HEK293 (cell line): ENCODE results near the gene AGAP1.

Experiments
- ELK4 ChIP-seq: IDR thresholded peaks from 2 replicates; pipeline ENCODE4 v1.6.1; 2011; ENCODE audit warnings: mild to moderate bottlenecking, low read depth, low read length, borderline replicate concordance
- HOXA7 ChIP-seq: sonication (generic); formaldehyde crosslinking; IDR thresholded peaks from 2 replicates; pipeline ENCODE4 v1.8.1; 2022; ENCODE audit warnings: missing genetic modification reagents, borderline replicate concordance
- KLF1 ChIP-seq: fragments of 450-650 bp; formaldehyde crosslinking; IDR thresholded peaks from 2 replicates; pipeline ENCODE4 v1.5.1; 2016; ENCODE audit warnings: missing biosample characterization, missing genetic modification characterization
- KLF16 ChIP-seq: fragments of 450-650 bp; formaldehyde crosslinking; IDR thresholded peaks from 2 replicates; pipeline ENCODE4 v1.5.1; 2017; ENCODE audit warnings: missing biosample characterization, missing genetic modification characterization
- KLF9 ChIP-seq: fragments of 450-650 bp; formaldehyde crosslinking; IDR thresholded peaks from 2 replicates; pipeline ENCODE4 v1.5.1; 2016; ENCODE audit warnings: missing biosample characterization, missing genetic modification characterization, low read depth
- ZEB2 ChIP-seq: fragments of 450-650 bp; formaldehyde crosslinking; IDR thresholded peaks from 2 replicates; pipeline ENCODE4 v1.5.1; 2016; ENCODE audit warnings: missing biosample characterization, missing genetic modification characterization
- ZNF311 ChIP-seq: fragments of 450-650 bp; formaldehyde crosslinking; IDR thresholded peaks from 2 replicates; pipeline ENCODE4 v1.5.1; 2017; ENCODE audit warnings: missing biosample characterization, missing genetic modification characterization, borderline replicate concordance
- ZNF335 ChIP-seq: fragments of 450-650 bp; formaldehyde crosslinking; conservative IDR thresholded peaks from 2 replicates; pipeline ENCODE4 v1.5.1; 2016; ENCODE audit warnings: missing biosample characterization, missing genetic modification characterization
- ZNF423 ChIP-seq: fragments of 450-650 bp; formaldehyde crosslinking; IDR thresholded peaks from 2 replicates; pipeline ENCODE4 v1.5.1; 2016; ENCODE audit warnings: missing biosample characterization, missing genetic modification characterization
- ZNF426 ChIP-seq: fragments of 450-650 bp; formaldehyde crosslinking; IDR thresholded peaks from 2 replicates; pipeline ENCODE4 v1.5.1; 2017; ENCODE audit warnings: missing biosample characterization, missing genetic modification characterization, mild to moderate bottlenecking, inconsistent platforms, moderate library complexity
- ZXDB ChIP-seq: fragments of 450-650 bp; formaldehyde crosslinking; IDR thresholded peaks from 2 replicates; pipeline ENCODE4 v1.5.1; 2016; ENCODE audit warnings: missing biosample characterization, missing genetic modification characterization
- TF ChIP-seq, protein P1 (sequence below): fragments of 450-650 bp; formaldehyde crosslinking; IDR thresholded peaks from 2 replicates; pipeline ENCODE4 v1.5.1; 2016; ENCODE audit warnings: missing biosample characterization, missing genetic modification characterization
- TF ChIP-seq, protein P2 (sequence below): fragments of 450-650 bp; formaldehyde crosslinking; IDR thresholded peaks from 2 replicates; pipeline ENCODE4 v1.5.1; 2016; ENCODE audit warnings: missing biosample characterization, missing genetic modification characterization
- TF ChIP-seq, protein P3 (sequence below): fragments of 450-650 bp; formaldehyde crosslinking; IDR thresholded peaks from 2 replicates; pipeline ENCODE4 v1.5.1; 2016; ENCODE audit warnings: missing biosample characterization, missing genetic modification characterization

DNA sequence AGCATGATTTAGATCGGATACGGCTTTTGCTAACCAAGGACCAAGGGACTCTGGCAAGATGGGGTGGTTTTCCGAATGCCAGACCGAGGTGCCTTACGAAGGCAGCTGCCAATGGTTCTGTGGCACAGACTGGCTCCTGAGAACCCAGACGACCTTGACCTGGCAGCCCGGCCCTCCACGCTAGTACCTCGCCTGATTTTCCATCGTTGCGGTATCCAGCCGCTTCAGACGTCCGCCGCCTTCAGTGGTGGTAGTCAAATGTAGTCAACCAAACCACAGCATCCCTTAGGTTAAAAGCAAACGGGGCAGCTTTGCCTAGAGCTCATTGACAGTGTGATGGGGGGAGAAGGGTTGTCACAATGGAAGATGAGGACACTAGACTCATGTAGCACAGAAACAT is 631.7 kb downstream of the AGAP1 start:
- TF ChIP-seq ZNF311 (no peak), ZNF426 (no peak), HOXA7 (CRISPR knock-in tag) (no peak), KLF16 (tag by site-specific recombination) (no peak), ZNF423 (tag by site-specific recombination) (no peak), ELK4 (no peak), ZNF335 (tag by site-specific recombination) (no peak), ZXDB (tag by site-specific recombination) (no peak), ZEB2 (no peak), KLF9 (tag by site-specific recombination) (no peak), KLF1 (no peak)
- TF ChIP-seq, protein P1, sequence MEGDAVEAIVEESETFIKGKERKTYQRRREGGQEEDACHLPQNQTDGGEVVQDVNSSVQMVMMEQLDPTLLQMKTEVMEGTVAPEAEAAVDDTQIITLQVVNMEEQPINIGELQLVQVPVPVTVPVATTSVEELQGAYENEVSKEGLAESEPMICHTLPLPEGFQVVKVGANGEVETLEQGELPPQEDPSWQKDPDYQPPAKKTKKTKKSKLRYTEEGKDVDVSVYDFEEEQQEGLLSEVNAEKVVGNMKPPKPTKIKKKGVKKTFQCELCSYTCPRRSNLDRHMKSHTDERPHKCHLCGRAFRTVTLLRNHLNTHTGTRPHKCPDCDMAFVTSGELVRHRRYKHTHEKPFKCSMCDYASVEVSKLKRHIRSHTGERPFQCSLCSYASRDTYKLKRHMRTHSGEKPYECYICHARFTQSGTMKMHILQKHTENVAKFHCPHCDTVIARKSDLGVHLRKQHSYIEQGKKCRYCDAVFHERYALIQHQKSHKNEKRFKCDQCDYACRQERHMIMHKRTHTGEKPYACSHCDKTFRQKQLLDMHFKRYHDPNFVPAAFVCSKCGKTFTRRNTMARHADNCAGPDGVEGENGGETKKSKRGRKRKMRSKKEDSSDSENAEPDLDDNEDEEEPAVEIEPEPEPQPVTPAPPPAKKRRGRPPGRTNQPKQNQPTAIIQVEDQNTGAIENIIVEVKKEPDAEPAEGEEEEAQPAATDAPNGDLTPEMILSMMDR (tag by site-specific recombination) = no peak
- TF ChIP-seq, protein P2, sequence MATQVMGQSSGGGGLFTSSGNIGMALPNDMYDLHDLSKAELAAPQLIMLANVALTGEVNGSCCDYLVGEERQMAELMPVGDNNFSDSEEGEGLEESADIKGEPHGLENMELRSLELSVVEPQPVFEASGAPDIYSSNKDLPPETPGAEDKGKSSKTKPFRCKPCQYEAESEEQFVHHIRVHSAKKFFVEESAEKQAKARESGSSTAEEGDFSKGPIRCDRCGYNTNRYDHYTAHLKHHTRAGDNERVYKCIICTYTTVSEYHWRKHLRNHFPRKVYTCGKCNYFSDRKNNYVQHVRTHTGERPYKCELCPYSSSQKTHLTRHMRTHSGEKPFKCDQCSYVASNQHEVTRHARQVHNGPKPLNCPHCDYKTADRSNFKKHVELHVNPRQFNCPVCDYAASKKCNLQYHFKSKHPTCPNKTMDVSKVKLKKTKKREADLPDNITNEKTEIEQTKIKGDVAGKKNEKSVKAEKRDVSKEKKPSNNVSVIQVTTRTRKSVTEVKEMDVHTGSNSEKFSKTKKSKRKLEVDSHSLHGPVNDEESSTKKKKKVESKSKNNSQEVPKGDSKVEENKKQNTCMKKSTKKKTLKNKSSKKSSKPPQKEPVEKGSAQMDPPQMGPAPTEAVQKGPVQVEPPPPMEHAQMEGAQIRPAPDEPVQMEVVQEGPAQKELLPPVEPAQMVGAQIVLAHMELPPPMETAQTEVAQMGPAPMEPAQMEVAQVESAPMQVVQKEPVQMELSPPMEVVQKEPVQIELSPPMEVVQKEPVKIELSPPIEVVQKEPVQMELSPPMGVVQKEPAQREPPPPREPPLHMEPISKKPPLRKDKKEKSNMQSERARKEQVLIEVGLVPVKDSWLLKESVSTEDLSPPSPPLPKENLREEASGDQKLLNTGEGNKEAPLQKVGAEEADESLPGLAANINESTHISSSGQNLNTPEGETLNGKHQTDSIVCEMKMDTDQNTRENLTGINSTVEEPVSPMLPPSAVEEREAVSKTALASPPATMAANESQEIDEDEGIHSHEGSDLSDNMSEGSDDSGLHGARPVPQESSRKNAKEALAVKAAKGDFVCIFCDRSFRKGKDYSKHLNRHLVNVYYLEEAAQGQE = no peak
- TF ChIP-seq, protein P3, sequence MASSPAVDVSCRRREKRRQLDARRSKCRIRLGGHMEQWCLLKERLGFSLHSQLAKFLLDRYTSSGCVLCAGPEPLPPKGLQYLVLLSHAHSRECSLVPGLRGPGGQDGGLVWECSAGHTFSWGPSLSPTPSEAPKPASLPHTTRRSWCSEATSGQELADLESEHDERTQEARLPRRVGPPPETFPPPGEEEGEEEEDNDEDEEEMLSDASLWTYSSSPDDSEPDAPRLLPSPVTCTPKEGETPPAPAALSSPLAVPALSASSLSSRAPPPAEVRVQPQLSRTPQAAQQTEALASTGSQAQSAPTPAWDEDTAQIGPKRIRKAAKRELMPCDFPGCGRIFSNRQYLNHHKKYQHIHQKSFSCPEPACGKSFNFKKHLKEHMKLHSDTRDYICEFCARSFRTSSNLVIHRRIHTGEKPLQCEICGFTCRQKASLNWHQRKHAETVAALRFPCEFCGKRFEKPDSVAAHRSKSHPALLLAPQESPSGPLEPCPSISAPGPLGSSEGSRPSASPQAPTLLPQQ = no peak
